A549 (cell line): ENCODE measurements around the gene KDM1B. TPM values are rescaled to one million over a fixed set of nuclear protein-coding genes. Genes with fewer than 3 reads are reported as not detected.

Experiments used
- ATAC-seq, 2 experiments: fragments of 200-7000 bp in 1 of 2; fragments of >200 bp in 1 of 2; cut with Nextera tagmentation in 1 of 2; cut with Tn5 transposase in 1 of 2; 3 replicates each; pipeline versions ENCODE4 v1.8.0 to v1.9.1; 2018 to 2020; ENCODE audit warnings: mild to moderate bottlenecking in 1 of 2, moderate library complexity in 1 of 2
- CTCF ChIA-PET: fragments of 300-600 bp; sonication (Branson Sonifier 250); formaldehyde crosslinking; extraction: SDS; loops from one replicate; lab custom pipeline; 2021; ENCODE audit warnings: antibody characterized with exemption, inconsistent platforms; lab: Yijun Ruan, JAX
- POLR2A ChIA-PET: fragments of 350-600 bp; formaldehyde crosslinking; extraction: SDS; loops from one replicate; lab custom pipeline; 2021; ENCODE audit warnings: antibody characterized with exemption, inconsistent platforms; lab: Yijun Ruan, JAX
- DNase-seq, 2 experiments: peaks; one replicate each; pipeline versions ENCODE4 v3.0.0 to v3.0.0-alpha.2; 2011 to 2016; ENCODE audit warnings: low read depth in 1 of 2, low spot score in 1 of 2
- FAIRE-seq: peaks from 2 replicates; lab custom pipeline; 2011; peaks lifted over from hg19 to GRCh38; lab: Jason Lieb, UNC
- H3K27ac ChIP-seq, 2 experiments: fragments of >200 bp; sonication (Bioruptor Twin); formaldehyde crosslinking; 3 replicates each; pipeline ENCODE4 v1.5.1; 2016 to 2017
- H3K4me1 ChIP-seq: fragments of >200 bp; sonication (Bioruptor Twin); formaldehyde crosslinking; 3 replicates; pipeline ENCODE4 v1.6.1; 2016
- H3K4me2 ChIP-seq: fragments of >200 bp; sonication (Bioruptor Twin); formaldehyde crosslinking; 3 replicates; pipeline ENCODE4 v1.6.1; 2016
- H3K4me3 ChIP-seq: fragments of >200 bp; sonication (Bioruptor Twin); formaldehyde crosslinking; 3 replicates; pipeline ENCODE4 v1.5.1; 2016
- H3K9me3 ChIP-seq: fragments of >200 bp; sonication (Bioruptor Twin); formaldehyde crosslinking; 3 replicates; pipeline ENCODE4 v1.6.1; 2016
- CBX2 ChIP-seq: fragments of 200-600 bp; sonication (generic); IDR thresholded peaks from 2 replicates; pipeline ENCODE4 v1.6.1; 2016; ENCODE audit warnings: low read depth, mild to moderate bottlenecking, borderline replicate concordance
- CBX8 ChIP-seq: fragments of 200-600 bp; sonication (generic); IDR thresholded peaks from 2 replicates; pipeline ENCODE4 v1.6.1; 2016
- CEBPB ChIP-seq, 2 experiments: fragments of >200 bp in 1 of 2; sonication (Bioruptor Twin) in 1 of 2; formaldehyde crosslinking in 1 of 2; IDR thresholded peaks; 2 replicates each; pipeline ENCODE4 v1.6.1; 2012 to 2016
- HDAC2 ChIP-seq: fragments of 200-600 bp; sonication (generic); IDR thresholded peaks from 2 replicates; pipeline ENCODE4 v1.6.1; 2016
- HES2 ChIP-seq: fragments of >200 bp; sonication (Bioruptor Twin); formaldehyde crosslinking; IDR thresholded peaks from 2 replicates; pipeline ENCODE4 v1.6.1; 2016
- HEYL ChIP-seq: fragments of 250-450 bp; sonication (Bioruptor Pico); IDR thresholded peaks from 2 replicates; pipeline ENCODE4 v1.8.0; 2021; ENCODE audit warnings: mild to moderate bottlenecking, moderate library complexity
- HOXB5 ChIP-seq: fragments of 250-450 bp; sonication (Bioruptor Pico); IDR thresholded peaks from 2 replicates; pipeline ENCODE4 v1.5.0; 2020; ENCODE audit warnings: mild to moderate bottlenecking, moderate library complexity
- JUN ChIP-seq, 2 experiments: fragments of >200 bp; sonication (Bioruptor Twin); formaldehyde crosslinking; IDR thresholded peaks; 2 replicates in 1 of 2; 3 replicates in 1 of 2; pipeline ENCODE4 v1.6.1; 2016 to 2017
- JUNB ChIP-seq: fragments of >200 bp; sonication (Bioruptor Twin); formaldehyde crosslinking; IDR thresholded peaks from 2 replicates; pipeline ENCODE4 v1.6.1; 2016
- KDM5A ChIP-seq: fragments of 200-600 bp; sonication (generic); IDR thresholded peaks from 2 replicates; pipeline ENCODE4 v1.6.1; 2016; ENCODE audit warnings: antibody characterized with exemption, mild to moderate bottlenecking
- MYC ChIP-seq: IDR thresholded peaks from 2 replicates; pipeline ENCODE4 v1.6.1; 2012; ENCODE audit warnings: mild to moderate bottlenecking, inconsistent platforms, low read length, improper control_type of control experiment, borderline replicate concordance
- NFE2L2 ChIP-seq: fragments of 150-350 bp; conservative IDR thresholded peaks from 2 replicates; pipeline ENCODE4 v1.6.1; 2014; ENCODE audit warnings: low read length
- POLR2A ChIP-seq: IDR thresholded peaks from 2 replicates; pipeline ENCODE4 v1.6.1; 2012; ENCODE audit warnings: mild to moderate bottlenecking, low read length
- RNF2 ChIP-seq: fragments of 200-600 bp; sonication (generic); IDR thresholded peaks from 2 replicates; pipeline ENCODE4 v1.6.1; 2016; ENCODE audit warnings: low read depth, mild to moderate bottlenecking, antibody characterized with exemption, moderate library complexity, borderline replicate concordance
- TFCP2L1 ChIP-seq: fragments of 250-450 bp; sonication (Bioruptor Pico); IDR thresholded peaks from 2 replicates; pipeline ENCODE4 v1.5.0; 2021; ENCODE audit warnings: mild to moderate bottlenecking
- TP53 ChIP-seq: fragments of 250-450 bp; sonication (Bioruptor Pico); IDR thresholded peaks from 2 replicates; pipeline ENCODE4 v1.5.0; 2021; ENCODE audit warnings: mild to moderate bottlenecking, moderate library complexity
- WGBS: methylation state at CpG from one replicate; pipeline ENCODE4 v1.1.6; 2017; ENCODE audit errors: missing lambda C conversion rate; 5-methylcytosine and 5-hydroxymethylcytosine counted together
- polyA plus RNA-seq, 4 experiments: library from polyadenylated mRNA; depleted of rRNA in 3 of 4; stranded (reverse); fragments of >200 nt; fragmentation: RNase III in 1 of 4; extraction: RNeasy Plus Mini Kit Qiagen cat#74134 plus additional on column Dnase treatment in 1 of 4; gene quantifications; 2 replicates in 3 of 4; 3 replicates in 1 of 4; pipeline ENCODE4 v1.2.3, GENCODE V29; 2011 to 2017
- TF ChIP-seq, protein P1 (sequence below): fragments of 250-450 bp; sonication (Bioruptor Pico); IDR thresholded peaks from 2 replicates; pipeline ENCODE4 v1.5.0; 2021; ENCODE audit warnings: mild to moderate bottlenecking, moderate library complexity, borderline replicate concordance
- TF ChIP-seq, protein P2 (sequence below): fragments of >200 bp; sonication (Bioruptor Twin); formaldehyde crosslinking; IDR thresholded peaks from 3 replicates; pipeline ENCODE4 v1.6.1; 2016
- TF ChIP-seq, protein P3 (sequence below): fragments of 200-600 bp; sonication (generic); IDR thresholded peaks from 2 replicates; pipeline ENCODE4 v1.6.1; 2016; ENCODE audit warnings: antibody characterized with exemption, mild to moderate bottlenecking, moderate library complexity

The KDM1B gene
- polyA plus RNA-seq, 2 of the 4 experiments (the other 2 are of a cell fraction): 11.0 to 14.9 TPM

GRCh38 chr6:18211338-18211737 is 56.1 kb downstream of the KDM1B start:
- ATAC-seq (no peak), FAIRE-seq (no peak)

DNA sequence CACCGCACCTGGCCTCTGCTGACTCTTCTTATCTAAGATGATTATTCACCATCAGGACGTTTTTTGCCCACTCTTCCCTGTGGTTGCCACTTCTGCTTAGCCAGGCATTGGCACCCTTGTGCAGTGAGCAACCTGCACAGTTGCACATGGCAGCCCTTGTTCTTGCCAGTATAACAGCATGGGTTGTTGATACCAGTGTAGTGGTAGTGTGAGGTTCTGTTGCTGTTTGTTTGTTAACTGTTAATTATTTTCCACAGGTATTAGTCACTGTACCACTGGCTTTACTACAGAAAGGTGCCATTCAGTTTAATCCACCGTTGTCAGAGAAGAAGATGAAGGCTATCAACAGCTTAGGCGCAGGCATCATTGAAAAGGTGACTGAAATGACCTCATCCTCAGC is 57.0 kb downstream of the KDM1B start:
- Histone ChIP-seq H3K4me1 (peaks cover 5% of the 10 kb centered on the region; the same call in 1 of the 3 replicates), H3K27ac (no peak overlapping the region), H3K9me3 (no peaks in the 10 kb centered on the region), H3K4me2 (no peak overlapping the region), H3K4me3 (no peak overlapping the region)
- no peak for FAIRE-seq
- ChIA-PET POLR2A (no interaction called here), CTCF (no interaction called here)
- no peak for ATAC-seq
- 56% methylated on average over 4 of the region's 4 CpGs for WGBS
- no peak for TF ChIP-seq MYC
- no peak for TF ChIP-seq CBX2
- TF ChIP-seq, protein P1, sequence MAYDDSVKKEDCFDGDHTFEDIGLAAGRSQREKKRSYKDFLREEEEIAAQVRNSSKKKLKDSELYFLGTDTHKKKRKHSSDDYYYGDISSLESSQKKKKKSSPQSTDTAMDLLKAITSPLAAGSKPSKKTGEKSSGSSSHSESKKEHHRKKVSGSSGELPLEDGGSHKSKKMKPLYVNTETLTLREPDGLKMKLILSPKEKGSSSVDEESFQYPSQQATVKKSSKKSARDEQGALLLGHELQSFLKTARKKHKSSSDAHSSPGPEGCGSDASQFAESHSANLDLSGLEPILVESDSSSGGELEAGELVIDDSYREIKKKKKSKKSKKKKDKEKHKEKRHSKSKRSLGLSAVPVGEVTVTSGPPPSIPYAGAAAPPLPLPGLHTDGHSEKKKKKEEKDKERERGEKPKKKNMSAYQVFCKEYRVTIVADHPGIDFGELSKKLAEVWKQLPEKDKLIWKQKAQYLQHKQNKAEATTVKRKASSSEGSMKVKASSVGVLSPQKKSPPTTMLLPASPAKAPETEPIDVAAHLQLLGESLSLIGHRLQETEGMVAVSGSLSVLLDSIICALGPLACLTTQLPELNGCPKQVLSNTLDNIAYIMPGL (CRISPR knock-in tag): no peak
- no peak for TF ChIP-seq JUNB
- TF ChIP-seq, protein P2, sequence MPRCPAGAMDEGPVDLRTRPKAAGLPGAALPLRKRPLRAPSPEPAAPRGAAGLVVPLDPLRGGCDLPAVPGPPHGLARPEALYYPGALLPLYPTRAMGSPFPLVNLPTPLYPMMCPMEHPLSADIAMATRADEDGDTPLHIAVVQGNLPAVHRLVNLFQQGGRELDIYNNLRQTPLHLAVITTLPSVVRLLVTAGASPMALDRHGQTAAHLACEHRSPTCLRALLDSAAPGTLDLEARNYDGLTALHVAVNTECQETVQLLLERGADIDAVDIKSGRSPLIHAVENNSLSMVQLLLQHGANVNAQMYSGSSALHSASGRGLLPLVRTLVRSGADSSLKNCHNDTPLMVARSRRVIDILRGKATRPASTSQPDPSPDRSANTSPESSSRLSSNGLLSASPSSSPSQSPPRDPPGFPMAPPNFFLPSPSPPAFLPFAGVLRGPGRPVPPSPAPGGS: no peak
- DNase-seq: peak in 1 of 2 experiments; percentile 3

More at GRCh38 chr6:18211338-18211737, 56.1 kb downstream of the KDM1B start:
- no peak for DNase-seq
- no peak overlapping the region for H3K4me3 ChIP-seq
- WGBS: 92% methylated on average over 6 of the region's 6 CpGs
- POLR2A ChIA-PET: no interaction called here
- TF ChIP-seq NFE2L2 (no peak), KDM5A (no peak), MYC (no peak), POLR2A (no peak), HES2 (no peak), CEBPB (IDR thresholded peaks at IDR 0.05) (no peak), TFCP2L1 (no peak), HDAC2 (no peak), JUN (IDR thresholded peaks at IDR 0.05) (no peak), HEYL (no peak), TP53 (no peak), HOXB5 (CRISPR knock-in tag) (no peak), CBX8 (no peak), RNF2 (no peak), JUNB (no peak)
- TF ChIP-seq, protein P3, sequence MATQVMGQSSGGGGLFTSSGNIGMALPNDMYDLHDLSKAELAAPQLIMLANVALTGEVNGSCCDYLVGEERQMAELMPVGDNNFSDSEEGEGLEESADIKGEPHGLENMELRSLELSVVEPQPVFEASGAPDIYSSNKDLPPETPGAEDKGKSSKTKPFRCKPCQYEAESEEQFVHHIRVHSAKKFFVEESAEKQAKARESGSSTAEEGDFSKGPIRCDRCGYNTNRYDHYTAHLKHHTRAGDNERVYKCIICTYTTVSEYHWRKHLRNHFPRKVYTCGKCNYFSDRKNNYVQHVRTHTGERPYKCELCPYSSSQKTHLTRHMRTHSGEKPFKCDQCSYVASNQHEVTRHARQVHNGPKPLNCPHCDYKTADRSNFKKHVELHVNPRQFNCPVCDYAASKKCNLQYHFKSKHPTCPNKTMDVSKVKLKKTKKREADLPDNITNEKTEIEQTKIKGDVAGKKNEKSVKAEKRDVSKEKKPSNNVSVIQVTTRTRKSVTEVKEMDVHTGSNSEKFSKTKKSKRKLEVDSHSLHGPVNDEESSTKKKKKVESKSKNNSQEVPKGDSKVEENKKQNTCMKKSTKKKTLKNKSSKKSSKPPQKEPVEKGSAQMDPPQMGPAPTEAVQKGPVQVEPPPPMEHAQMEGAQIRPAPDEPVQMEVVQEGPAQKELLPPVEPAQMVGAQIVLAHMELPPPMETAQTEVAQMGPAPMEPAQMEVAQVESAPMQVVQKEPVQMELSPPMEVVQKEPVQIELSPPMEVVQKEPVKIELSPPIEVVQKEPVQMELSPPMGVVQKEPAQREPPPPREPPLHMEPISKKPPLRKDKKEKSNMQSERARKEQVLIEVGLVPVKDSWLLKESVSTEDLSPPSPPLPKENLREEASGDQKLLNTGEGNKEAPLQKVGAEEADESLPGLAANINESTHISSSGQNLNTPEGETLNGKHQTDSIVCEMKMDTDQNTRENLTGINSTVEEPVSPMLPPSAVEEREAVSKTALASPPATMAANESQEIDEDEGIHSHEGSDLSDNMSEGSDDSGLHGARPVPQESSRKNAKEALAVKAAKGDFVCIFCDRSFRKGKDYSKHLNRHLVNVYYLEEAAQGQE: no peak
- TF ChIP-seq, all 56 proteins: peak for 0
- Histone ChIP-seq H3K27ac (no peak overlapping the region), H3K4me1 (peaks cover 5% of the 10 kb centered on the region; the same call in 1 of the 3 replicates), H3K4me2 (no peak overlapping the region), H3K9me3 (no peaks in the 10 kb centered on the region)
- CTCF ChIA-PET: no interaction called here
